K562 (cell line): Measurements from ENCODE around the gene PCDH1.

Source experiments
- ARID1B ChIP-seq: fragments of 450-650 bp; IDR thresholded peaks from 2 replicates; pipeline ENCODE4 v1.6.1; 2016; ENCODE audit warnings: antibody characterized with exemption, mild to moderate bottlenecking, inconsistent platforms
- CTCF ChIP-seq, 3 experiments: IDR thresholded peaks in 2 of 3; conservative IDR thresholded peaks in 1 of 3; 2 replicates each; pipeline ENCODE4 v1.5.1; 2011 to 2012; ENCODE audit warnings: low read length in 3 of 3, mild to moderate bottlenecking in 3 of 3, control low read depth in 2 of 3, improper control_type of control experiment in 1 of 3, inconsistent platforms in 1 of 3, low read depth in 1 of 3, mixed read lengths in 1 of 3, moderate library complexity in 1 of 3; ENCODE audit not compliant: insufficient read depth in 2 of 3
- KLF13 ChIP-seq: fragments of 450-650 bp; IDR thresholded peaks from 2 replicates; pipeline ENCODE4 v1.6.1; 2016; ENCODE audit warnings: missing genetic modification characterization, low read depth, mild to moderate bottlenecking, missing compliant biosample characterization, moderate library complexity, borderline replicate concordance
- MTA3 ChIP-seq: fragments of 450-650 bp; formaldehyde crosslinking; IDR thresholded peaks from 2 replicates; pipeline ENCODE4 v1.6.1; 2017; ENCODE audit warnings: mild to moderate bottlenecking, borderline replicate concordance
- ZNF354B ChIP-seq: fragments of 250-450 bp; sonication (Bioruptor Pico); IDR thresholded peaks from 2 replicates; pipeline ENCODE4 v1.4.0; 2020

GRCh38 chr5:141850244-141850768 is 27.9 kb downstream of the PCDH1 start:
- peak in 1 of 3 experiments; percentile 5; a peak in 1 of 6 replicates for TF ChIP-seq CTCF (IDR thresholded peaks at IDR 0.05 in 2 of 3, conservative IDR thresholded peaks at IDR 0.05 in 1 of 3; ENCODE audit: insufficient read depth in 2 of 3, low read depth in 1 of 3, low read length in 3 of 3)
- TF ChIP-seq ARID1B: no peak
- no peak for TF ChIP-seq KLF13
- TF ChIP-seq MTA3: no peak
- no peak for TF ChIP-seq ZNF354B (CRISPR knock-in tag)
